T follicular helper cell (primary cell): Measurements from ENCODE around the gene TENM4.

ENCODE experiments used
- DNase-seq: peaks from one replicate; pipeline ENCODE4 v3.0.0-alpha.2; 2020; ENCODE audit warnings: low read depth

Gene TENM4

DNA sequence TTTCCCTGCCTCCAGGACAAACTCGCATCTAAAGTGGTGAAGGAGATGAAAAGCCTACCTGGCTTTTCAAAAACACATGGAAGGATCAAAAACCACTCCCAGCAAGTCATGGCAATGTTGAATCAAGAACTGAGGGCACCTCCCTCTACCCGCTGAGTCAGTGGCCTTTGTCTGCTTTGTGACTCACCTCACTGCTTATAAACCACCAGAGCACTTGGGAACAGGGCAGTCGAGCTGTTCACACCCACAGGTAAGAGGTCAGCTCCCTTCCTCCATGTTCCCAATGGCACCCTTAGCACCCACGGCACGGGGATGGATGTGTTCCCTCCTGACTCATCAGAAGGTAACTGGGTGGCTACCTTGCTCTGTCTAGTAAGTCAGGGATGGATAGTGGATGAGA, 21.7 kb downstream of the TENM4 start:
- no peak for DNase-seq

DNA sequence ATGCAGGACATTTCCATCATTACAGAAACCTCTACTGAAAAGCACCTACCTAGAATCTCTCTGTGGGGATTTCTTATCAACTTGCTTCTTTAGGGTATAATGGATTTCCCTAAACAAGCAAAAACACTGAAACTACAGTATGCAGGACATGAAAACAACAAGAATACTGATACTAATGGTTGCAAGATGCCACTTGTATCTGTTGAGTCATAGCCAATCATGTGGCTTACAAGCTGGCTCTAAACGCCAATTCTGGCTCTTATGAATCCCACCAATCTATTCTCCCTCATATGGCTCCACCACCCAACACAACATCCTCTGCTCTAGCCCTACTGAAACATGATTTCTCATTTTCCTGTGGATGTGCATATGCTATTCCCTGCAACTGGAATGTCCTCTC, 22.6 kb downstream of the TENM4 start:
- DNase-seq: no peak

DNA sequence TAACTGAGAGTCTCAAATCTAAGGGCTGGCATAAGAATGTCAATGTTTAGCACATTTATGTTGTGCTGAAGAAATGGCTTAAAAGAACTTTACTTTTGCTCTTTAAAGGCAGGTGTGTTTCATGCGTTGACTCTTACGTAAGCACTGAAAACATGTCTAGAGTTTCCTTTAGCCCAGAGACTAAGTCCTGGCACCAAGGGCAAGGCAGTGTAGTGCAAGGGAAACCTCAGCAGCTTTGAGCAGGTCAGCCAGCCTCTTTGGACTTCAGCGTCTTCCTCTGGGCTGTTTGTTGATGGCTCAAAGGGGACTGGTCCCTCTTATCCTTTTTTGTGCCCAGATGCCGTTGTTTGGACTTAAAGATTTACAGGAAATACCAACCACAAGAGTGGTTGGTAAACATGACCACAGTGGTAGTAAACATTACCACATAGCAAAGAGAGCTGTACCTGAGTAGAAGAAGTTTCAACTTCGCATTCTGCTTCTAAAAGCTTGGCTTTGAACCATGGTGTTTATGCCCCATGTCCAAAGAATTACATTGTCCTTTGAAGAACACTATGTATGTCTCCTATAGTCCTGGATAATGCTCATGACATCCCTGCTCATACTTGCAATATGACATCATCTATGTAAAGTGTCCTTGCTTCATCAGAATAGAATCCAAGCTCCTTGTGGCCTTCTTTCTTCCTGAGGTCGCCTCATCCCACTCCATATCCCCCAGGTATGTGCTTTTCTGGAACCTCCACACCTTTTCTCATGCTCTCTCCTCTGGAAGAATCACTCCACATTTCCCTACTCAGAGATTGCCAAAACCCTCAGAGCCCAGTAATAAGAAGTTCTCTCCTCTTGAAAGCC, 23.5 kb downstream of the TENM4 start:
- DNase-seq: no peak

DNA sequence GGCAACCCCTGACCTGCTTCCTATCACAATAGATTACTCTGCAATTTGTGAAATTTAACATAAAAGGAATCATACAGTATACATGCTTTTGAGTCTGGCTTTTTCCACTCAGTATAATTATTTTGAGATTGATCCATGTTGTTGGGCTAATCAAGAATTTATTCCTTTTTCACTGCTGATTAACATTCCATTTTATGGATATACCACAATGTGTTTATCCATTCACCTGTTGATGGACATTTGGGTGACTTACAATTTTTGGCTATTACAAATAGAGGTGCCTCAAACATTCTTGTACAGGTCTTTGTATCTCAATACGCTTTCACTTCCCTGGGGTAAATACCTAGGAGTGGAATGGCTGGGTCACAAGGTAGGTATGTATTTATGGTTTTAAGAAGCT, 24.9 kb downstream of the TENM4 start:
- DNase-seq: no peak

DNA sequence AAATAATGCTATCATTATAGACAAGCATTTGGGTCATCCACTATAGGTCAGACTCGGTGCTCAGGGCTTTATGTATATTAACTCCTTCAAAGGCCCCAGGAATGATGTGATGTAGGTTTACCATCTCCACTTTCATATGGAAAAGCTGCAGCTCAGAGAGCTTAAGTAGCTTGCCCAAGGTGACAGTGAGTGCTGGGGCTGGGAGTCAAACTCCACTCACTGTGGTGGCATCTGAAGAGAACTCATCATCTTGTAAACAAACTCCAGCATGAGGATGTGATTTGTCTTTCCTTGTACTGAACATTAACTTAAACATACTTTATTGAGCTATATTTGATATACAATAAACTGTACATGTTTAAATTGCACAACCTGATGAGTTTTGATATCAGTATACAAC, 25.4 kb downstream of the TENM4 start:
- no peak for DNase-seq

DNA sequence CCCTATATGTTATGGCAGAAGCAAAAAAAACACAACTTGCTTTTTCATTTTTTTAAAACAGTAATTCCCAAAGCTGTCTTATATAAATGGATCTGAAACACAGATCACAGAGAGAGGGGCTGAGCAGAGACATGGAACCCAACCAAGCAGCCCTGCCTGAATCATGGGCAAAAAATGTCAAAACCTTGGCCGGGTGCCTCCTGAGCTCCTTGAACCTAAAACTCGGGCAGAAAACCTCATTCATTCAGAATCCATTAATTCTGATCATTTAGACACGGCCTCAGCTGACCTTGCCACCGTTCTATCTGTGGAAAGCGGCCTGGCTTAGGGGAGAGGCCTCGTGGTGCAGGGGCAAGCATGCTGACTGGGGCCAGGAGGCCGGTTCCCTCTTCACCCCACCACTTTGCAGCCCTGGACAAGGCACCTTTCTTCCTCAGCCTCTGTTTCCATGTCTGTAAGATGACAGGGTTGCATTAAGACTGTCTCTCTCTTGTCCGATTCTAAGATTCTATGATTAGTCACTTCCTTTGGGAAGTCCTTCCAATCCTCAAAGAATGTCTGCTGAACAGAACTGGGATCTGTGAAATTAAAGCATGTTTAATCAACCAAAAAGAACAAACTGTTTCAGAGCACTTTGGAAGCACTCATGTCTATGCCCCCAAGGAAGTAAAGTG, 26.0 kb downstream of the TENM4 start:
- no peak for DNase-seq

DNA sequence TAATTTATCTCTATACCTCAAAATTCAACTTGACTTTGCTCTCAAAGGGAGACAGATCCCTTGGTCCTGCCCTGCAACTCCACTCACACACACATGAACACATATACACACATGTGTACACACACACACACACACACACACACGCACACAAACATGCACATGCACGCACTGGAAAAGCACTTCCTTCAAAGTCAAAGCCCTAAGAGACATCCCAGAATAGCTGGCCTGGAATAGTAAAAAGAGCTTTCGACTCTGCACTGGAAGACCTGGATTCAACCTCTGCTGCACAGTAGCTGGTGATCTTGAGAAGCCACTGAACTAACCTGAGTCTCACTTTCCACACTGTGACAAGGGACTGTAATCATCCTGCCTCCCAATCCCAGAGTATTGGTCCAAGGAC, 26.8 kb downstream of the TENM4 start:
- DNase-seq: no peak

DNA sequence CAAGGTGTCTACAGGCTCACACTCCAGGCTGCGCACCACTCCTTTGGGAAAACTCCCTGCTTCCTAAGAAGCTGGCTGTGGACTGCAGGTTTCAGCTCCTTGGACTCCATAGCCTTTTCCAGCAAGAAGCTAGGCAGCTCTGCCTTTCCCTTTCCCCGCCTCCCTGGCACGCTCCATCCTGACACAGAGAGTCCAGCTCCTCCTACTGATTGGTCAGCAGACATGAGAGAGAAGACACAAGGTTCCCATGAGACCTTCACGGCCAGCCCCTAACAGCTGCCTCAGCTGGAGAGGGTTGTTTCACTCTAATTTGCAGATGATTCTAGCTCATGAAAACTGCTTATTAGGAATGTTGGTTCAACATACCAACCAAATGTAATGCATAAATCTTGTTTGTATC, 27.6 kb downstream of the TENM4 start:
- DNase-seq: no peak

DNA sequence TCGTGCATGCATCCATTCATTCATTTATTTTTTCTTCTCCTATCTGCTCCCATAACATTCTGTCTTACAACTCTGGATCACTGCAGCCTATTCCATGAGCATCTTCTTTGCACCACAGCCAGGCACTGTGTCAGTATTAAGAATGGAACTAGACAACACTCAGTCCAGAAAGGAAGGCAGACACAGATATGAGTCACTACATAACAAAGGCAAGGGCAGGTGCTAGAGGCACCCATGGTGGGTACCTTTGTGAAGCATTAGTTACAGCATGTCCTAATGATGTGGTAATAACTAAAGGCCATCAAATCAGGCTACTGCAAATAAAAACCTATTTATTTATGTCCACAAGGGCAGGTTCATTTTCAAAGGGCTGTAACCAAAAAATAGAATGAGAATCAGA, 28.1 kb downstream of the TENM4 start:
- DNase-seq: no peak

DNA sequence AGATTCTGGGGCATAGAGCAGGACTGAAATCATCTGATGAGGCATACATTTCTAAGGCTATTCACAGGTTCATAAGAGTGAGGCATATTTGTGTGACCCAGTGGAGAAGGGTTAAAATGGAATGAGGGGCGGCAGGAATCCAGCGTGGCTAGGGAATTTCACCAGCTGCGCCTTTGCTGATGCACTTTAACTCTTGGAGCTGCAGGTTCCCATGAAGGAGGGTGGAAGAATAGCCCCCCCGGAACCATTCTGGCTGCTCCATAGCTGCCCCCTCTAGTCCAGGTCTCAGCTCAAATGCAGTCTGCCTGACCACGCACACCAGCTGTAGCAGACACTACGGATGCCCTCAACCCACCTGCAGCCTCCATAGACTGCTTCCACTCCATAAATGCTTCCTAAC, 31.5 kb downstream of the TENM4 start:
- DNase-seq: no peak

DNA sequence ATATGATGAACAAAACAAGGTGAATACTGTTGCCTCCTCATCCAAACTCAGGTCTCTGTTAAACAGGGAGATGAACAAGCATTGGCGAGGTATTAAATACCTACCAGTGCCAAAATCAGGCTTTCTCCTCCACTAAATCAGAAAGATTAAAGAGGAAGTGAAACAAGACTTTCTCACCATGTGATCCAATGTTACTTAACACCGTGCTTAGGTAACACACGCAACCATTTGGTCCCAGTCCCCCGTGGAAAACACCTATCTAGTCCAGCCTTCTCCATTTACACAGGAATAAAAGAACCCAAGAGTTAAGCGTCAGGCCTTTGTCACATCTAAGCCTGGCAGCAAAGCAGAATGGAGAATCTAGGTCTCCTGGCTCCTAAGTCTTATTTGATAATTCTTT, 34.5 kb downstream of the TENM4 start:
- no peak for DNase-seq

DNA sequence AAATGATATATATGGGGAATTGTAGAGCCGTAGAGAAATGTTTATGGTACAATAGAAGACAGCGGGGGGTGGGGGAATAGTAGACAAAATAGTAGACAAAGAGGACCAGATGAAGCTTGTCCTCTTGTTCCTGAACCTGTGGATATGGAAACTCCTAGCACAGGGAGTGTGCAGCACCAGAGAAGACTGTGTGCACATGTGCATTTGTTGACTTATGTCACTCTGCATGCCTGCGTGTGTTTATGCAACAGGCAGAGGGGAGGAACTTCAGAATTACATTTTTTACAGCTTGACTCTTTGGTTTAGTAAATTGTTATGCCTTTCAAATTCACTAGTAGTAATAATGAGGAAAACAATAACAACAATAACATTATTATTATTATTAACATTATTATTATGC, 36.0 kb downstream of the TENM4 start:
- no peak for DNase-seq

DNA sequence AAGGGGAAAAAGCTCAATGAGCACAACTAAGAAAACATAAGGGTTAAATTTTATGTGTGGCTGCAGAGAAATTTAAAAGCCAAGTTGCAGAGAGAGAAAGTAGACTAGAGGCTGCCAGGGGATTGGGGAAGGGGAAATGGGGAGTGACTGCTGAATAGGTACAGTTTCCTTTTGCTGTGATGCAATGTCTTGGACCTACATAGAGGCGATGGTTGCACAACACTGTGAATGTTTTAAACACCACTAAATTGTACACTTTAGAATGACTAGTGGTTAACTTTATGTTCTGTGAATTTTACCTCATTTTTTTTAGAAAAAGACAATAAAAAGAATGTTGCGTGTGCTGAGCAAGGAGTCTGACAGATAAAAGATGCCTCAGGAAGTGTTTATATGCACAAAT, 36.5 kb downstream of the TENM4 start:
- DNase-seq: no peak

DNA sequence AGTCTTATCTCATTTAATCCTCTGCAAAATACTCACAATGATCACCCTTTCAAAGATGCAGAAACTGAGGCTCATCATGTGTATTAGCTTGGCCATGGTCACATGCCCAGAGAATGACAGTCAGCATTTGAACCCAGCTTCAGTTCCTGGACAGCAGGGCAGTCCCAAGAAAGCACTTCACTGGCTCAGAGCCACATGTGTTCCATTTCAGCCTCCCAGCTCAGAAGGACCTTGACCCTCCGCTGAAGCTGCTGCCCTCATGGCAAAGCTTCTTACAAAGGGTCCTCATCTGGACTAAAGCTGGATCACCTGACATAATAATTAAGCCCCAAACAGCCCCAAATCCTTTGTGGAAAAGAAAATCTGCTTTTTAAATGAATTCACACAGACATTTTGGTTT, 37.0 kb downstream of the TENM4 start:
- DNase-seq: no peak

DNA sequence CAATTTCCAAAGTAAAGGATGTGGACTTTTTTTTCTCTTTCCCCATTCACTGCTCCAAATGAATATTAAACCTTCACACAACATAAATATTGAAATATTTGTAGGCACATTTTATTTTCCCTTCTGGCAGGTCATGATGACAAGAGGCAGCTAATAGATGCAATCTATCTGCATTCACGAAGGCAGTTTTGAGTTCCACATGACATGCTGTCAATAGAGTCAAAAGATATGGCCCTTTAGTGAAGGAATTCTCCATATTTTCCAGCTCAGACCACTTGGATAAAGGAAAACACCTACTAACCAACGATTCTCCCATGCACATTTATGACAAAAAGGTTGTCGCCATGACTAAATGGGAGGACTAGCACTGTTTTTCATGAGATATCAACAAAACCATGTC, 37.9 kb downstream of the TENM4 start:
- no peak for DNase-seq

DNA sequence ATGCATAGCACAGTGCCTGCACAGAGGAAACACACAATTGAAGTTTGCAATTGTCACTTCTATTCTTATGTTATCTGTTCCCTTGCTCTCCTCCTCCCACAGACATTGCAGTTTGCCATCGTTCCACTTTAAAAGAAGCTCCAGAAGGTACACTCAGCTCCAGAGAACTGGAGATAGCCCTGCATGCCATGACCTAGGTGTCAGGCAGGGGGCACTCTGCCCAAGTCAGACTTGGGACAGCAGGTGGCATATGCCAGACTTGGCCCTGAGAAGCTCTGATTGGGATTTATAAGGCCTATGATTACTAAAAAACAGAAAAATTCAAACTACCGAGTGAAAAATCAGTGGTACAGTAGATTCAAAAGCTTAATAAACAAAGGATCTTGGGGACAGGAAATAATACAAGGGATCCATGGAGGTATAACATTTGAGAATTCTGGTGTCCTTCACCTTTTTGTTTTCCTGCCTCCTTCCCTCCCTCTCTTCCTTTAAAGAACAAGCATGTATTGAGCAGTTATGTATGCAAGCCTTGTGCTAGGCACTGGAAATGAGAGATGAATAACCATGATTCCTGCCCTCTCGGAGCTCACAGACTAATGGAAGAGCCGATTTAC, 40.0 kb downstream of the TENM4 start:
- DNase-seq: no peak

DNA sequence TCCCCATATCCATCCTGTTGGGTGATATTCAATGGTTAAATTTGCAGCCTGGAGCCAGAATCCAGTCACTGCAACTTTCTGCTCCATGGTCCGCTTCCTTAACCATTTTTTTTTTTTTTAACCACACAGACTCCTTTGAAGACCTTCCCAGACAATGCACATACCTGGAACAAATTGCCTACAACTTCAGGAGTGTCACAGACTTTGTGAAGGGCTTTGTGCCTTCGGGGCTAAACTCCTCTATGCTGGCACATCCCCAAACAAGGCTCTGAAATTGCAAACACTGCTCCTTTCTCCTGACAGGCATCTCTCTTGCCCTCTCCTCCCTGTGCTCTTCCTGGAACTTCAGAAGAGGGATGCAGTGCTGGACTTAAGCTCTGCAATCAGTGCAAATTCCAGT, 40.6 kb downstream of the TENM4 start:
- no peak for DNase-seq

DNA sequence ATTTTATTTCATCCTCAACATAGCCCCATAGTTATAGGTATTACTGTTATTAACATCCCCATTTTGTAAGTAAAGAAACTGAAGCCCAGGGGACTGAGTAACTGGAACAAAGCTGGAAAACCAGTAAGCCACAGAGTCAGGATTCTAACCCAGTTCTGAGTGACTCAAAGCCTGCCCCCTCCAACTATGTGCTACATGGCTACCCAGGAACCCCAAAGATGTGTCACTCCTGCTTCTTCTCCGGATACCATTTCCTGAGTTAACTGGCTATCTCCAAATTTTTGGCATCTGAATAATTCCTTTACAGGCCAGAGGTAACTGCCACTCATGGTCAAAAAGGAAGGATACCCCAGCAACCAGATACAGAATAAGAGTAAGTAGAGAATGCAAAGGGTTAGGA, 43.6 kb downstream of the TENM4 start:
- DNase-seq: no peak

DNA sequence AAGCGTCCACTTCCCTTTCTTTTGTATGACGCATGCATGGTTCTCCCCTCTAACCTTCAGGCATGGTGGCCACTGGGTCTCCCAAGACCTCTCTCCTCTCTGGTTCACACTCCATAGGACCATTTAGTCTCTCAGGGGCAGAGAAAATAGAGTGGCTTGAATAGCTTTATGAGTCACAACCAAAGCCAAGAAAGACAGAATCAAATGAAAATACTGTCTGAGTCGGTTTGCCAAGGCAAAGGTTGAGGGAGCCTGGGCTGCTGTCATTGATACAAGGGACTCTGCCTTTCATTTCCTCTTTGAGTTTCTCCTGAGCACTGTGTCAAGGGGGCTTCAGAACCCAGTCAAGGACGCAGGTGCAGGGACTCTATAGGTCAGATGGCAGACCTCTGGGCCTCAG, 44.2 kb downstream of the TENM4 start:
- DNase-seq: no peak

DNA sequence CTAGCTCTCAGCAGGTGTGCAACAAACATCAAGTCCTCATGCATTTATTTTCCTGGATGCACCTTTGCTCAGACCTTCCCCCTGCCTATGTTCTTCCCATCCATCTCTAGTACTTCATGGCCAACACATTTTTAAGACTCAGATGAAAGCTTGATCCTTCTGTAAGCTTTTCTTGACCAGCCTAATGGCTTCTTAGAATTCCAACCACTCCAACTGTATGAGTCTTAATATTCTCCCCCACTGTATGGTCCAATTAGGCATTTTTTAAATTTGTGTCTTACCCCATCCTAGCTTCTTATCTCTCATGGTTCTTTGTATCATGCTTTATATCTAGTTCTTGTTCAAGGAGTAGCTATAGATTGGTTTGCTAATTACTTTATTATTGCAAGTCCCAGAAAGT, 44.8 kb downstream of the TENM4 start:
- no peak for DNase-seq

DNA sequence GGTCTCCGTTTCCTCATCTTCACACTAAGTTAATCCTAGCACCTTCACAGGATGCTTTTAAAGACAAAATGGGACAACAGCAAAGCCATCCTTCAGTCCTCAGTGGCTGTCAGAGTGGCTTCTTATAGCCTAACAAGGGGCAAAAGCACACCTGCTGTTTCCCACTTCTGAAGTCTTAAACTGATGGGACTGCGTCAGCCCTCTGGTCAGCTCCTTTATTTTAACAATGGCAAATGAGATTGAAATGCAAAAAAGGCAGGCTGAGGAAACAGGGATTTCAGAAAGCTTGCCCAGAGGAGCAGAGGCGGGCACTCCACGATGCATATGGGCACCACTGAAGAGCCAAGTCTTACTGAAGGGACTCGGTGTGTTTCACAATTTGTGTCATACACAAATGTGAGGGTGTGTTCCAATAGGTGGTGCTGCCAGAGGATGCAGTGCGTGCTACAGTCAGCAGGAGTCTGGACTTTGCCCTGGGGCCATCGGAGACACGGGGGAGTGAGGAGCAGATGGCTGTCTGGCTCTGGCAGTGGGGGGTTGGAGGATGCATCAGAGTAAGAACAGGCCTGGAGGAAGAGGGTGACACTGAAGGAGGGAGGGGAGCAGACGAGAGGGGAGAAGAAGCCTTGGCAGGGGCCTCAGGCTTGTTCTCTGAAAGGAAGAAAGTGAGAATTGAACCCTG, 47.3 kb downstream of the TENM4 start:
- no peak for DNase-seq

DNA sequence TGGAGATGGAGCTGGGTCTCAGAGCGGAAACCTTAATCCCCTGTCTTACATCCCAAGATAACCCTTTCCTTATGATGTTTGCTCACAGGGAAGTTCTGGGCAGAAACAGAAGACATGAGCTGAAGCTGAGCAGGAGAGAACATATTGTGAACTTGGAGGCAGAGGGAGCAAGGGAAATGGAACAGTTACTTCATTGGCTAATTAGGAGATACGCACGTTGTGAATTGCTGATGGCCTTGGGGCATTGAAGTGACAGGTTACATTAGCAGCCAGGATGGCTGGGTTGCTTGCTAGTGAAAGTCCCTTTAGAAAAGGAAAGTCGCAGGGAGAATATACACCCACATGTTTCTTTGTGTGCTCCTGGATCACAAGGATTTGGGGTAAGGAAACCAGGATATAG, 48.7 kb downstream of the TENM4 start:
- DNase-seq: no peak

DNA sequence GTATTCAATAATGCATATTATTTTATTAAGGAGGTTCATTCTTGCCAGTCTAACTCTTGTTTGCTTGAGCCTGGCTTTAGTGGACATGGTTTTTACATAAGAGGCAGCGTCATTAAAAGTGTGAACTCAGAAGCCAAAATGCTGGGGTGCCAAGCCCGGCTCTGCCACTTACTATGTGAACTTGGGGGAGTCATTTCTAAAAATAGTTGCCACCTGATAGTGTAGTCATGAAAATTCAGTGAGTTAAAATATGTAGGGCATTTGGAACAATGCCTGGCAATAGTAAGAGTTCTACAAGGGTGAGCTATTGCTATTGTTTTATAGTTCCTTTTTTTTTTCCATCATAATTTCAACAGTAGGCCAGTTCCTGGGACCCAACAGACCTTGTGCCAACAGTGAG, 49.9 kb downstream of the TENM4 start:
- no peak for DNase-seq
